GM12874 (cell line): ENCODE measurements around the gene SCTR.

Experiments used
- TF ChIP-seq, protein P1 (sequence below): IDR thresholded peaks from 2 replicates; pipeline ENCODE4 v1.5.1; 2011; ENCODE audit warnings: low read depth, mild to moderate bottlenecking, control low read depth, low read length, moderate library complexity; ENCODE audit not compliant: insufficient read depth

SCTR gene

DNA sequence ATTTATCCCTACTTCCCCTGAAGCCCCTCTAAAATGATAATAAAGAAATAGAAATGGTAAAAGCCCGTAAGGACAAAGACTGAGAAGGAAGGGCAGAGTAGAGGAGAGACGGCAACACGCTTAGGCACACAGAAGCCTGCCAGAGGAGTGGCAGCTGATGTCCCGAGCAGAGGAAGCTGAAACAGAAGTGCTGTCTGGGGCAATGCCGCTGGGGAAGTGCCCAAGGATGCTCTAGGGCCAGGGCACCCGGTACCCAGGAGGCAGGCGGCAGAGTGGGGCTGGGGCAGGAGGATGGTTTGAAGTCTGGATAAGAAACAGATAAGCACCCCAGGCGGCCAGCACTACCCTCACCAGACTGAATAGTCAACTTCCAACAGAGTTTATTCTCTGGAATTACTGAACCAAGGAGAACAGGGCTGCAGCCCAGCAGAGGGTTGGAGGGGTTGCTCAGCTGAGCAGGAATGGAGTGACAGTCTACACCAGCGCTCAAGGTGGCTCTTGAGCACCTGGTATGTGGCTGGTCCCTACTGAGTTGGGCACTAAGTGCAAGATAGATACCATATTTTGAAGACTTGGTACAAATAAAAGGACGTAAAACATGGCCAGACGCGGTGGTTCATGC lies 70.2 kb downstream of the SCTR start:
- TF ChIP-seq, protein P1, sequence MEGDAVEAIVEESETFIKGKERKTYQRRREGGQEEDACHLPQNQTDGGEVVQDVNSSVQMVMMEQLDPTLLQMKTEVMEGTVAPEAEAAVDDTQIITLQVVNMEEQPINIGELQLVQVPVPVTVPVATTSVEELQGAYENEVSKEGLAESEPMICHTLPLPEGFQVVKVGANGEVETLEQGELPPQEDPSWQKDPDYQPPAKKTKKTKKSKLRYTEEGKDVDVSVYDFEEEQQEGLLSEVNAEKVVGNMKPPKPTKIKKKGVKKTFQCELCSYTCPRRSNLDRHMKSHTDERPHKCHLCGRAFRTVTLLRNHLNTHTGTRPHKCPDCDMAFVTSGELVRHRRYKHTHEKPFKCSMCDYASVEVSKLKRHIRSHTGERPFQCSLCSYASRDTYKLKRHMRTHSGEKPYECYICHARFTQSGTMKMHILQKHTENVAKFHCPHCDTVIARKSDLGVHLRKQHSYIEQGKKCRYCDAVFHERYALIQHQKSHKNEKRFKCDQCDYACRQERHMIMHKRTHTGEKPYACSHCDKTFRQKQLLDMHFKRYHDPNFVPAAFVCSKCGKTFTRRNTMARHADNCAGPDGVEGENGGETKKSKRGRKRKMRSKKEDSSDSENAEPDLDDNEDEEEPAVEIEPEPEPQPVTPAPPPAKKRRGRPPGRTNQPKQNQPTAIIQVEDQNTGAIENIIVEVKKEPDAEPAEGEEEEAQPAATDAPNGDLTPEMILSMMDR, result no peak

DNA sequence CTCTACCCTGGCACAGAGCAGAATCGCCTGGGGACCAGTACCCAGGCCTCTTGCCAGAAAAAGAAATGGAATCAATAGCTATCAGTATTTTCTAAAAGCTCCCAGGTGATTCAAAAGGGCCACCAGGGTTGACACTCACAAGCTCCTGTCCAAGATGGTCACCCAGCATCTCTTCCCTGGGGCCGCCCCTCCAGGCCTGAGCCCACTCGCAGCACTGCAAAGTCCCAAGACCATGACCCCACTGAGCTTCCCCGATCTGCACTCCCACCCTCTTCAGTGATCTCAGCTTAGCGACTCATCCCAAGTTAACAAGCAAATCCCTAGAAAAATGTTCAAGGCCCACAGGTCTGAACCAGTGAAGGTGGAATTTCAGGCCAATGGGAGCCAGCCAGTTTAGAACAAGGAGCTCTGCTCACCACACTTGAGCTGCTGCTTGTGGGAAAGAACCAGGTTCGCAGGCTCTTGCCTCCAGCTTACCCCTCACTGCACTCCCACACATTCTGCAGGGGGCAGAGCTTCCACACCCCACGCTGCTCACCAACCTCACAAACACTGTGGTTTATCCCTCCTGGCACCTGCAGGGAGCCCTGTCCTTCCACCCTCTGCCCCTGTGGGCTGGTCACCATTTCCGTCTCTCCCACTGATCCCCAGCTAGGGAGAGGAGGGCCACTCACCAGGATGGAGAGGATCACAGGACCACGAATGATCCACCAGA lies 72.8 kb downstream of the SCTR start:
- TF ChIP-seq, protein P1, result no peak

DNA sequence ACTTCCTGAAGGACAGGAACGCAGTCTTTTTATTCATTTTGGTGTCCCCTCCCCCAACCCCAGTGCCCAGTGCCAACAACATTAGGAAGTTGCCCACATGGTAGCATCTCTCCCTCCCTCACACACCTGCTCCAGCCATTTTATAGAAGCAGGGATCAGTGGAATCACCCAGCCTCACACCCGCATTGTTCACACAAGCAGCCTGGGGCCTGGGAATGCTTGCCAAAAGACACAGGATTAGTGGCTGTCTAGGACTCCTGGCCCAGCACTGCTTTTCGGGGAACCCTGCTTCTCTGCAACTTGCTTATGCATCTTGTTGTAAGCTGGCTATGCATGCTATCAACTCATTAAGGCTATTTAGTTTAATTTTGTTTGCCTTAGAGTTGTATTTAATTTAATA lies 74.8 kb downstream of the SCTR start:
- TF ChIP-seq, protein P1, result no peak

DNA sequence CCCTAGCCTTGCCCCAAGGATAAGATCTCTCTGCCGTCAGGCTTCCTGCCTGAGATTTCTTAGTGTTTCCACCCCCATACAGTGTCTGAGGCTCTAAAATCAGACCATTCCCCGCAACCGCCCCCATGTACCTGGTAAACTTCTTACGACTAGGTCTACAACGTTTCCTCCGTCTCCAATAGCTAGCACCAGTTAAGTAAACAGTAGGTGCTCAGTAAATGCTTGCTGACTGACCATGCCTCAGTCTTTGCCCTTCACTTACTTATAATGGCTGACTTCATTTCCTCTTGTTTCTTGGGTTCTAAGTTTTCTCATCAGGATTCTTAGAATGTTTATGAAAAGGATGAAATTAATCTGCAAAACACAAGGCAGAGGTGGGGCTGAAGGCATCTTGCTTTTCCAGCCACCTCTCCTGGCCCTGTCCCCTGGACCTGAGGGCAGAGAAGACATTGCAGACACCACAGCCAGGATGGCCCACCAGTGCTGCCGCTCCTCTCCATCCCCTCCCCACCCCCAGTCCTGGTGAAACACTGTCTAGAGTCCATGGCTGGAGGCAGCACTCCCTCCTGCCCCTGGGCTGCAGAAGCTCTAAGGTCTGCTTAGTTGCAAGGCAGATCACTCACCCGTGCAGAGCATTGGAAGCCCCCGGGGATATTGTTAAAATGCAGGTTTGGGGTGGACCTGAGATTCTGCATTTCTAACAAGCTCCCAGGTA lies 75.7 kb downstream of the SCTR start:
- TF ChIP-seq, protein P1, result no peak

DNA sequence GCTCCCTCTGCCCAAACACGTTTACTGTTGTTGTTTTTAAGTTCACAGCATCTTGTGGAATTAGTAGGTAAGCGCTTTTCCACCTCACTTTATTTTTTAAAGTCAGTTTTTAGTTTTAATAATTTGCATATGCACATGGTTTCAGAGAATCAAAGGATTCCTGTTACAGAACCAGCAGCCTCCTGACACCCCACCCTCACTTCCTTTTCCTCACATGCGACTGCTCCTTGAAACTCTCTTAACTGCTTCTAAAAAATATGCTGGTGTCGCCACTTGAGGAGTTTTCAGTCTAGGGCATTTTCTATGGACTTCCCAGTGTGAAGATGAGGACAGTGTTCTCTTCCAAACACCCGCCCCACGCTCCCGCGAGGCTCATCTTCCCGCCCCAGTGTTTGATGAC lies 78.2 kb downstream of the SCTR start:
- TF ChIP-seq, protein P1, result no peak

DNA sequence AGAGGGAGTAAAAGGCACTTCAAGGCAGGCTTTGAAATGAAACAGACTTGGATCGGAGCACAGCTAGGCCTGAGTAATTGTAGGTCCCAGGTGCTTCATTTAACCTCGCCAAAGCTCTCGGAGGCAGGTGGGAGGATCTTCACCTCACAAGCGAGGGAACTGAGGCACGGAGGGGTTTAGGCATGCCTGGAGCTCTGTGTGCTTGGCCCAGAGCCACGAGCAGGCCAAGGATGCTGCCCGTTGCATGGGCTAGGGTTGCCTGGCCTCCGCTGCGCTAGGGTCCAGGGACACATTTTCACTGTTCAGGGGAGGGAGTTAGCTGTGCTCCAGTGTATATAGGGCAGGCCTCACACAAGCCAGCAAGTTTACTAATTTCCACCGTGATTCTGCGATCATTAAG lies 81.4 kb downstream of the SCTR start:
- TF ChIP-seq, protein P1, result no peak

DNA sequence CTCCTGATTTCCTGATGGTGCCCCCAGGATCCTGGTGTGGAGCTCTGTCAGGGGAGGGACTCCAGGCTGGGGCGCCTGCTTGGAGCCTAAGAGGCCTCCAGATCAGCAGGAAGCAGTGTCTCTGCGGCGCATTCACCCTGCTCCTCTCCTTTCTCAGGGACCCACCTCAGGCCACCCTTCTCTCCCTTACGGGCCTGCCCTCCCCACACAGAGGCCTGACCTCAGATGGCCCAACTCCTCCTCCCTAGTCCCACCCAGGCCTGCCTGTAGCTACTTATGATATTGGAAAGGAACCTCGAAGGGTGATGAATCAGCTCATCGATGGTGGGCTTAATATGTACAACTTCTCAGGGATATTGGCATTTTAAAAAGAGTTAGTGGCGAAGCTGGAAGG lies 82.1 kb downstream of the SCTR start:
- TF ChIP-seq, protein P1, result no peak
